GM18520 (cell line): ENCODE data around the gene DHRSX.
"Not testable (repeated sequence)": the region's sequence is repeated elsewhere in the genome, so short reads cannot be mapped to it uniquely, and the experiment has no call there.

Source experiments
- ATAC-seq: cut with Tn5 transposase; IDR thresholded peaks from one replicate; pipeline ENCODE4 v1.9.1; 2021; ENCODE audit not compliant: unreplicated experiment

The DHRSX gene

DNA sequence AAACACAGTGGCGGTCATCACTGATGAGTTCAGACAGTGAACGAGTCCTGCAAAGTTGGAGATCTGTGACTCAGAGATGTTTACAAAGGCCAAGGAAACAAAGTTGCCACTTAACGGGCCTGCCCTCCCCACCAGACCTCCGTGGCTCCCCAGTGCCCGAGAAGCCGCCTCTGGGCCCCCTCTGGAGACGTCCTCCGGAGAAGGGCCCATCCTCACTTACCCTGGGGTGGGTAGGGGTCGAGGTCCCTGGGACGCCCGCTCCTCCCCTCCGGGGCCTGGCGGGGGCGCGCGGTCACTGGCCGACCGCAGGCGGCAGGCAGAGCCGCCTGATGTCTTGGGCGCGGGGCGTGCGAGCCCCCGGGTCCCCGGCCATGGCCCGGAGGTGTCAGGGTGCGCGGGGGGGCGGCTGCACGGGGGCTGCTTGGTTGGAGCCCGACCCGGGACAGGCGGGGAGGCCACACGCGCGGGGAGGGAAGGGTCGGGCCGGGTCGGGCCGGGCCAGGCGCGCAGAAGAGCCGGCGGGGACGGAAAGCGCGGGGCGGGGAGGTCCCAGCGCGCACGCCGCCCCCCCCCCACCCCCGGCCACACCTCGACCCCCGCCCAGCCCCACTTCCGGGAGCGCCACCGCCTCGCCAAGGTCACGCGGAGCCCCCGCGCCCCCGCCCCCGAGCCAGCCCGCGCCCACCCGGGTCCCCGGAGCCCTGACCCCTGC lies 529 bp downstream of the DHRSX start:
- ATAC-seq: no peak

- ATAC-seq: no peak
Observed at GRCh38 chrX:2499507-2499906, 1.3 kb downstream of the DHRSX start.

- no peak for ATAC-seq
Observed at GRCh38 chrX:2498781-2499302, 1.9 kb downstream of the DHRSX start.

DNA sequence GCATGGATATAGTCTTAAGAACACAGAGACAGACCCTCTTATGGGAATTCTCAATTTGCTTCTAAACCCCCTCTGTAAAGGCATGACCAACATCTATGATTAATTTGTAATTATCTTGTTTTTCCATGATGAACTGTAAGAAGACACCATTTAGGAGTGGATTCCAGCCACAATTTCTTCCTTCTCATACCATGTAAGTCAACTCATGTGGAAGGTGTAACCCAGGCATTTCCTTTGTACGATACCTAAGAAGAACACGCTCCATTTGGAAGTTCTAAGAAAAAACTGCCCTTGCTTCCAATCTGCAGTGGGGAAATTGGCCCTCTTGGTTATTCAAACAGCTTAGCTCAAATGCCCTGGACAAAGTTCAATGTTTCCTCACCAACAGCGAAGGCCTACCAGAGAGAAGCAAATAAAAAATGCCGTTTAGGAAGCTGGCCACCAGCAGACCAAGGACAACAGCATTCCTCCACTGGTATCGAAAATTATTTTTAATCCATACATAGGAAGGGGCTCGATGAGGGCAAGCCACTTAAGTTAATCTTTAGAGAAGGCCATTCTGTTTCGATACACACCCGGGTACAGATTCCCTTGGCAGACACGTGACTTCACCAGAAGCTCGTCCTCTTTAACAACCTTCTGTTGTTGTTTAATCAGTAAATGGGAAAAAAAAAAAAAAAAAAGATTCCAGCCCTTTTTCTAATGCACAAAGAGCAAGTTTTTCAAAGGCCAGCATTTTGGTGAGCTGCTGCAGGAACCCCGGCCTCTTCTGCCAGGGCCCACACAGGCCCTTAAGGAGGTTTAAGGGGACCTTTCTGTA lies 2.6 kb downstream of the DHRSX start:
- ATAC-seq: no peak

DNA sequence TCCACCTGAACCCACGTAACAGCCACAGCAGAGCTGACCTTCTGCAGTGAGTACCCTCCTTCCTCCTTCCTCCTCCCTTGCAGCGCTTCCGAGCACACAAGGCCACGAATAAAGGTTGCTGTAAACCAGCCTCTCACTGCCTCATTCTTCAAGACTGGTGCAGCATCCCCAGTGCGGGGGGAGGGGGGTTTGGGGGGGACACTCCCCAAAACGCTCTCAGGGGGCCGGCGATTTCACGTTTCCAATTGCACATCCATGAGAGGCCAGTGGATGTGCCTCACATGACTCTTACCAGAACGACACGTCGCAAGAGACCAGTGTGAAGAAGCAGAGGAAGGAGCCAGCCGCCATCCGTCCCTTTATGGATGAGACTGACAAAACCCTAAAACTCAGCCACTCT lies 5.2 kb downstream of the DHRSX start:
- no peak for ATAC-seq

GRCh38 chrX:2492531-2493218 lies 8.1 kb downstream of the DHRSX start:
- no peak for ATAC-seq

GRCh38 chrX:2490634-2491033 lies 10.1 kb downstream of the DHRSX start:
- ATAC-seq: no peak

DNA sequence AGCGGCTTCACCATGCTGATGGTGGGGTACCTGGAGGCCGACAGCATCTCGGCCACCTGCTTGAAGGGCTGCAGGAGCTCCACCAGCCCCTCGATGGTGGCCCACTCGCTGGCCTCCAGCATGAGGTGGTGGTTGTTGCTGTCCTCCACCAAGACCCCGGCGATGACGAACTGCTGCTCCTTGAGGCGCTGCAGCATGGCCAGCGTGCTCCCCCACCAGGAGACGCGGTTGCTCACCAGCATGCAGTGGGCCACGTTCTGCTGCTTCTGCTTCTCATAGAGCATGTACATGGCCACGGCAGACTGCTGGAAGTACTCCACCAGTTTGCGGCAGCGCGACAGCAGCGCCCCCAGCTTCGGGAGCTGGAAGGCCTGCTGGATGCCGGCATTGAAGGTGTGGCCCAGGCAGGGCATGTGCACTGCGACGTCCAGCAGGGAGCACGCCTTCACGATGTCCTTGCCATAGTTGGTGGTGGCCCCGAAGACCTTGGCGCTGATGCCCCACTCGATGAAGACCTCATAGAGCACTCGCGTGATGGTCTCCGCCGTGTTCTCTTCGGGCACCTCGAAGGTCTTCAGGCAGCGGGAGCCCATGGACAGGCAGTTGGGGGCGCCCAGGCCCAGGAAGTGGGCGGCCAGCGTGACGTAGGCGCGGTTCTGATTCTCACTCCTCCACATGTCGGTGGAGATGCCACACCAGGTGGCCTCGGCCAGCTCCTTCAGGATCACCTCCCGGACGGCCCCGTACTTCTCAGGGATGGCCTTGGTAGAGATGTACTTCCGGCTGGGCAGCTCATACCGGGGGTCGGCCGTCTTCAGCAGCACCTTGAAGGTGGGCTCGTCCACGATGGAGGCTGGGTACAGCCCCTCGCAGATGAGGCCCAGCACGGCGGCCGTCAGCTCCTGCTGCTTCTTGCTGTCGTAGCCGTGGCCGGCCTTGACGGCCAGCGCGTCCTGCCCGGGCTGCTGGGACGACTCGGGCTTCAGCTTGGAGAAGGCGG lies 11.0 kb downstream of the DHRSX start:
- ATAC-seq: no peak

- ATAC-seq: no peak
Observed at GRCh38 chrX:2488621-2489285, 12.0 kb downstream of the DHRSX start.

GRCh38 chrX:2487366-2487765 lies 13.4 kb downstream of the DHRSX start:
- no peak for ATAC-seq

GRCh38 chrX:2486476-2487133 lies 14.2 kb downstream of the DHRSX start:
- ATAC-seq: no peak

GRCh38 chrX:2485789-2486345 lies 14.9 kb downstream of the DHRSX start:
- ATAC-seq: no peak

GRCh38 chrX:2484721-2485648 lies 15.8 kb downstream of the DHRSX start:
- no peak for ATAC-seq

- ATAC-seq: no peak
Observed at GRCh38 chrX:2484256-2484655, 16.5 kb downstream of the DHRSX start.

DNA sequence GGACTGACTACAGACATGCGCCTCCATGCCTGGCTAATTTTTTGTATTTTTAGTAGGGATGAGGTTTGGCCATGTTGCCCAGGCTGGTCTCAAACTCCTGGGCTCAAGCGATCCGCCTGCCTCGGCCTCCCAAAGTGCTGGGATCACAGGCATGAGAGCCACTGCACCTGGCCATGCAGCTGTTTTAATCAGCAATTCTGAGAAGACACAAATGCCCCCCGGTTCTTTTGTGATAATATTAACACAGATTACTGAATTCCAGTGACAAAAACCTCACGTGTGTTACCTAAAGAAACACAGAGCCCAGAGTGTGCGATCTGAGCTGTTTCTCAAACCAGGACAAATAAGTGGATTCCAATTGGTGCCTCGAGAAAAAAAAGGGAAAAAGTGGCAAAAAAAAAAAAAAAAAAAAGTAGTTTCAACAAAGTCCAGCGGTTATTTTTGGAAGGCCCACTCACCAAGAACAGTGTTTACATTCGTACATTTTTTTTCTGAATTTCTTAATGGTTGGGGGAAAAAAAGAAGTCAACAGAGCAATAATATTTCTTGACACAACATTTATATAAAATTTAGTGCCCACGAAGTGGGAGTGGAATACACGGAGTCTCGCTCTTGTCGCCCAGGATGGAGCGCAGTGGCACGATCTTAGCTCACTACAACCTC lies 17.2 kb downstream of the DHRSX start:
- ATAC-seq: no peak

- not testable (repeated sequence) for ATAC-seq
Observed at GRCh38 chrX:2481597-2481996, 19.2 kb downstream of the DHRSX start.

GRCh38 chrX:2479982-2480381 lies 20.8 kb downstream of the DHRSX start:
- ATAC-seq: not testable (repeated sequence)
